HCT116 (cell line): Measurements from ENCODE around the gene IPP. TPM values are rescaled to one million over a fixed set of nuclear protein-coding genes. Genes with fewer than 3 reads are reported as not detected.

Experiments used
- ATAC-seq: fragments of 200-7000 bp; cut with Tn5 transposase; 2 replicates; pipeline ENCODE4 v1.9.1; 2020; ENCODE audit warnings: mild to moderate bottlenecking, moderate library complexity
- BruUV-seq: library from RNA; stranded (reverse); fragments of 400-500 nt; replicated peaks from 2 replicates; lab custom pipeline; 2021; lab: Mats Ljungman, UMichigan
- CTCF ChIA-PET: fragments of 300-600 bp; sonication (Branson Sonifier 250); formaldehyde crosslinking; loops from one replicate; lab custom pipeline; 2021; ENCODE audit warnings: antibody characterized with exemption; lab: Charles Lee
- POLR2A ChIA-PET: fragments of 300-600, 350-600 bp; sonication (Branson Sonifier 250); formaldehyde crosslinking; loops from one replicate; lab custom pipeline; 2021; ENCODE audit warnings: antibody characterized with exemption; lab: Charles Lee
- RAD21 ChIA-PET, 2 experiments: fragments of 300-600 bp; sonication (Branson Sonifier 250); formaldehyde crosslinking; loops; one replicate each; lab custom pipeline; 2023; ENCODE audit warnings: low total read pairs in 2 of 2; ENCODE audit not compliant: uncharacterized antibody in 2 of 2, unreplicated experiment in 2 of 2, low non-redundant PET in 1 of 2; lab: Charles Lee
- DNase-seq: peaks from one replicate; pipeline ENCODE4 v3.0.0-alpha.2; 2010; ENCODE audit warnings: low read depth, low spot score
- H2AFZ ChIP-seq: fragments of 200-600 bp; shearing (Covaris generic), sonication (generic); 2 replicates; pipeline ENCODE4 v1.6.1; 2017; ENCODE audit warnings: low read depth, mixed run types, mixed read lengths, antibody characterized with exemption, low read length; ENCODE audit not compliant: poor library complexity, severe bottlenecking
- H3K27ac ChIP-seq: 2 replicates; pipeline ENCODE4 v1.5.1; 2012; ENCODE audit warnings: low read depth, low read length
- H3K27me3 ChIP-seq: fragments of 200-600 bp; sonication (generic); 2 replicates; pipeline ENCODE4 v1.6.1; 2016; ENCODE audit warnings: mixed run types, low read length, mixed read lengths; ENCODE audit not compliant: insufficient read depth
- H3K36me3 ChIP-seq, 2 experiments: fragments of 200-500 bp in 1 of 2; fragments of 200-600 bp in 1 of 2; sonication (Bioruptor generic) in 1 of 2; sonication (generic) in 1 of 2; 2 replicates each; pipeline versions ENCODE4 v1.5.1 to v1.6.1; 2014 to 2016; ENCODE audit warnings: low read length in 2 of 2, inconsistent platforms in 1 of 2, mixed read lengths in 1 of 2, mixed run types in 1 of 2; ENCODE audit not compliant: insufficient read depth in 2 of 2, control insufficient read depth in 1 of 2
- H3K4me1 ChIP-seq, 2 experiments: fragments of 200-600 bp in 1 of 2; sonication (generic) in 1 of 2; 2 replicates each; pipeline versions ENCODE4 v1.5.1 to v1.6.1; 2012 to 2017; ENCODE audit warnings: low read length in 2 of 2, inconsistent platforms in 1 of 2, mild to moderate bottlenecking in 1 of 2, mixed read lengths in 1 of 2, mixed run types in 1 of 2, moderate library complexity in 1 of 2; ENCODE audit not compliant: insufficient read depth in 2 of 2, control insufficient read depth in 1 of 2
- H3K4me2 ChIP-seq: fragments of 200-600 bp; sonication (generic); 2 replicates; pipeline ENCODE4 v1.6.1; 2017; ENCODE audit warnings: mixed run types, low read length, mixed read lengths
- H3K4me3 ChIP-seq, 2 experiments: fragments of 200-600 bp in 1 of 2; sonication (generic) in 1 of 2; replicated peaks in 1 of 2; 2 replicates each; pipeline ENCODE4 v1.5.1; 2011 to 2016; ENCODE audit warnings: low read length in 2 of 2, control low read depth in 1 of 2, low read depth in 1 of 2, mild to moderate bottlenecking in 1 of 2, mixed read lengths in 1 of 2, mixed run types in 1 of 2
- H3K79me2 ChIP-seq: fragments of 200-600 bp; sonication (generic); 2 replicates; pipeline ENCODE4 v1.6.1; 2017; ENCODE audit warnings: mild to moderate bottlenecking, mixed run types, low read length, moderate library complexity, mixed read lengths; ENCODE audit not compliant: insufficient read depth
- H3K9ac ChIP-seq: fragments of 200-600 bp; sonication (generic); 2 replicates; pipeline ENCODE4 v1.6.1; 2016; ENCODE audit warnings: low read length, mixed read lengths
- H3K9me2 ChIP-seq: fragments of 200-600 bp; sonication (generic), shearing (Covaris generic); 2 replicates; pipeline ENCODE4 v1.6.1; 2017; ENCODE audit warnings: mixed run types, mild to moderate bottlenecking, moderate library complexity; ENCODE audit not compliant: insufficient read depth
- H3K9me3 ChIP-seq, 2 experiments: fragments of 200-500 bp in 1 of 2; fragments of 200-600 bp in 1 of 2; sonication (Bioruptor generic) in 1 of 2; sonication (generic) in 1 of 2; 2 replicates each; pipeline ENCODE4 v1.6.1; 2014 to 2017; ENCODE audit warnings: low read length in 2 of 2, mixed read lengths in 2 of 2, inconsistent platforms in 1 of 2, low read depth in 1 of 2, mild to moderate bottlenecking in 1 of 2, mixed run types in 1 of 2, moderate library complexity in 1 of 2; ENCODE audit not compliant: control insufficient read depth in 1 of 2, insufficient read depth in 1 of 2
- H4K20me1 ChIP-seq: fragments of 200-600 bp; sonication (generic), shearing (Covaris generic); 2 replicates; pipeline ENCODE4 v1.6.1; 2017; ENCODE audit warnings: mixed run types, mild to moderate bottlenecking, moderate library complexity; ENCODE audit not compliant: insufficient read depth
- CBX3 ChIP-seq: IDR thresholded peaks from 2 replicates; pipeline ENCODE4 v1.6.1; 2012; ENCODE audit warnings: low read depth
- CTCF ChIP-seq, 3 experiments: fragments of 200-600 bp in 1 of 3; sonication (generic) in 1 of 3; IDR thresholded peaks in 2 of 3; conservative IDR thresholded peaks in 1 of 3; 2 replicates each; pipeline ENCODE4 v1.5.1; 2012 to 2017; ENCODE audit warnings: low read depth in 2 of 3, low read length in 2 of 3, antibody characterized with exemption in 1 of 3, borderline replicate concordance in 1 of 3, control low read depth in 1 of 3, mild to moderate bottlenecking in 1 of 3, mixed read lengths in 1 of 3, mixed run types in 1 of 3, moderate library complexity in 1 of 3; ENCODE audit not compliant: insufficient read depth in 1 of 3
- EGR1 ChIP-seq: IDR thresholded peaks from 2 replicates; pipeline ENCODE4 v1.6.1; 2012; ENCODE audit warnings: low read depth
- ELF1 ChIP-seq: IDR thresholded peaks from 2 replicates; pipeline ENCODE4 v1.6.1; 2012; ENCODE audit warnings: low read depth, borderline replicate concordance
- EZH2 ChIP-seq: fragments of 200-600 bp; sonication (generic); IDR thresholded peaks from 2 replicates; pipeline ENCODE4 v1.6.1; 2017; ENCODE audit warnings: antibody characterized with exemption, mixed run types
- MAX ChIP-seq: IDR thresholded peaks from 2 replicates; pipeline ENCODE4 v1.6.1; 2012
- POLR2A ChIP-seq: IDR thresholded peaks from 2 replicates; pipeline ENCODE4 v1.7.0; 2011; ENCODE audit warnings: borderline replicate concordance; ENCODE audit not compliant: insufficient read depth, insufficient read length; ENCODE audit errors: extremely low read depth
- RAD21 ChIP-seq: IDR thresholded peaks from 2 replicates; pipeline ENCODE4 v1.6.1; 2012; ENCODE audit warnings: low read depth, mild to moderate bottlenecking
- SIN3A ChIP-seq: IDR thresholded peaks from 2 replicates; pipeline ENCODE4 v1.6.1; 2012; ENCODE audit warnings: low read depth
- SP1 ChIP-seq: IDR thresholded peaks from 2 replicates; pipeline ENCODE4 v1.6.1; 2012; ENCODE audit warnings: low read depth
- SRF ChIP-seq: IDR thresholded peaks from 2 replicates; pipeline ENCODE4 v1.6.1; 2012; ENCODE audit warnings: low read depth
- TCF7L2 ChIP-seq: IDR thresholded peaks from 2 replicates; pipeline ENCODE4 v1.7.0; 2011; ENCODE audit warnings: borderline replicate concordance, inconsistent platforms; ENCODE audit not compliant: insufficient read depth, insufficient read length; ENCODE audit errors: extremely low read depth
- YY1 ChIP-seq: IDR thresholded peaks from 2 replicates; pipeline ENCODE4 v1.6.1; 2011; ENCODE audit warnings: low read length, low read depth, moderate library complexity, mild to moderate bottlenecking; ENCODE audit not compliant: insufficient replicate concordance; ENCODE audit errors: extremely low read depth
- ZBTB33 ChIP-seq: IDR thresholded peaks from 2 replicates; pipeline ENCODE4 v1.6.1; 2011; ENCODE audit warnings: mild to moderate bottlenecking, low read length, moderate library complexity; ENCODE audit not compliant: insufficient replicate concordance; ENCODE audit errors: extremely low read depth
- intact Hi-C: fragments of 100-400 bp; cut with micrococcal nuclease; formaldehyde crosslinking; loops from 2 replicates; pipeline ENCODE4 v1.10.0; 2022
- total RNA-seq: library from RNA; stranded (reverse); gene quantifications from one replicate; pipeline ENCODE4 v1.2.1, GENCODE V29; 2021; ENCODE audit not compliant: unreplicated experiment

The IPP gene
- total RNA-seq, 1 experiment from 2014 or later, result 13.8 TPM

DNA sequence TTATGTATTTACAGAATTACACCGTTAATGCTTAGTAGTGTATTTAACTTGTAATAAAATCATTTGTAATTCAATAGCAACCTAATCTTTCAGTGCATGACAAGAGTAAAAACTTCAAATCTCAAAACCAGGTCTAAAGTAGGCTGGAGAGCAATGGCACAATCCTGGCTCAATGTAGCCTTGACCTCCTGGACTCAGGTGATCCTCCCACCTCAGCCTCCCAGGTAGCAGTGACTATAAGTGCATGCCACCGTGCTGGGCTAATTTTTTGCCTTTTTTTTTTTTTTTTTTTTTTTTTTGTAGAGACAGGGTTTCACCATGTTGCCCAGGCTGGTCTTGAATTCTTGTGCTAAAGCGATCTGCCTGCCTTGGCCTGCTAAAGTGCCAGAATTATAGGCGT is 11.3 kb downstream of the IPP start:
- intact Hi-C loops, result no loop called here
- H2AFZ ChIP-seq, result no peak overlapping the region
- H3K9me3 ChIP-seq, result no peaks in the 10 kb centered on the region
- H3K27me3 ChIP-seq, result no peaks in the 10 kb centered on the region
- ATAC-seq (no peak), DNase-seq (no peak)
- no TSS peak for BruUV-seq
- peaks cover 0 to 7% of the 10 kb centered on the region in 2 experiments; a peak in 2 of 4 replicates for H3K36me3 ChIP-seq
- ChIA-PET POLR2A (no interaction called here), CTCF (no interaction called here), RAD21 (no interaction called here)
- no peak overlapping the region for H3K4me3 ChIP-seq
- TF ChIP-seq SIN3A (no peak), SRF (no peak), POLR2A (no peak), EZH2 (no peak), EGR1 (no peak), SP1 (no peak), ZBTB33 (no peak), YY1 (no peak), ELF1 (no peak), CTCF (IDR thresholded peaks at IDR 0.05 in 2 of 3, conservative IDR thresholded peaks at IDR 0.05 in 1 of 3; ENCODE audit: borderline replicate concordance in 1 of 3, insufficient read depth in 1 of 3, low read depth in 2 of 3, low read length in 2 of 3) (no peak), MAX (no peak), RAD21 (no peak), TCF7L2 (no peak), CBX3 (no peak)
- no peaks in the 10 kb centered on the region for H3K9me2 ChIP-seq
- H3K27ac ChIP-seq, result no peak overlapping the region
- no peaks in the 10 kb centered on the region for H3K4me1 ChIP-seq
- no peak overlapping the region for H3K4me2 ChIP-seq
- H3K9ac ChIP-seq, result no peak overlapping the region
- no peaks in the 10 kb centered on the region; the same call in 1 of the 2 replicates for H3K79me2 ChIP-seq
- H4K20me1 ChIP-seq, result no peaks in the 10 kb centered on the region
